HG03342 (cell line): ENCODE data around the gene PMEL.
"Not testable (repeated sequence)": the region's sequence is repeated elsewhere in the genome, so short reads cannot be mapped to it uniquely, and the experiment has no call there.

Source experiments
- ATAC-seq: cut with Tn5 transposase; IDR thresholded peaks from one replicate; pipeline ENCODE4 v1.9.1; 2021; ENCODE audit warnings: mild to moderate bottlenecking, moderate library complexity; ENCODE audit not compliant: unreplicated experiment

The PMEL gene

GRCh38 chr12:55983232-55983842 is 17.5 kb upstream of the PMEL start:
- ATAC-seq: no peak

- peak; percentile 88 for ATAC-seq
Measured at GRCh38 chr12:55982319-55982936, 16.6 kb upstream of the PMEL start.

GRCh38 chr12:55981882-55982281 is 16.0 kb upstream of the PMEL start:
- ATAC-seq: not testable (repeated sequence)

DNA sequence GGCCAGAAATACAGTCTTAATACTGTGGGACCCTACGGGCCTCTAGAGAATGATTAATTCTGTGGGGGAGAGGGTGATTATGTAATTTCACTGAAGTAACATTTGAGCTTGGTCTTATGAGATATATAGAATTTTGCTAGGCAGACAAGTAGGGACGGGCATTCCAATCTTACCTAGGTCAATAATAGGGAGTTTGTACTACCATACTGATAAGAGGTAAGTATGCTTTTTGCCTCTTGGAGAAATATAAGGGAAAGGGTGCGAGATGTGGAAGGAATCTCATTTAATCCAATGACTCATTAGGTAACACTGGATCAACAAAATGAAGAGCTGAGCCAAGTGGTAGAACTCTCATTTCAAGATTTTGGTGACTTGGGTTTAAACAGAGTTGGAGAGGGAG is 13.2 kb upstream of the PMEL start:
- no peak for ATAC-seq

GRCh38 chr12:55978393-55978792 is 12.6 kb upstream of the PMEL start:
- no peak for ATAC-seq

DNA sequence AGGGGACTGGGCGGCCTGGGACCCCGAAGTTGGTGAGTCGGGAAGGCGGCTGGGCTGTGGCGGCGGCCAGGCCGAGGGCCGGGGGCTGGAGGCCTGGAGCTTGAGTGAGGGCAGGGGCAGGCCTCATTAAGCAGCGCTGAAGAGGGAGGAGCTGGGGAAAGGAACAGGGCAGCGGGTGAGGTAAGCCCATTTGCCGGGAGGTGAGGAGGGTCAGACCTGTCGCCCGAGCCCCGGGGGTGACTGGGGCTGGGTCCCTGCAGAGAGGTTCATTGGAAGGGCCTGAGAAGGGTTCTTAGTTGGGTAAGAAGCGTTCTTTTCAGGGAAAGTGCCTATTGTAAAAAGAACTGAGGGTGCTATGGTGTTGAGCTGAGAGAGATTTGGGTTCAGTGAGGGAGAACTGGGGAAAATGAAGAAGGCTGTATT is 8.5 kb upstream of the PMEL start:
- peak; percentile 4 for ATAC-seq

GRCh38 chr12:55973599-55974307 is 7.9 kb upstream of the PMEL start, which contains the start of gene RAB5B:
RAB5B (plus strand) TSS chr12:55974078; CDS start chr12:55986961, 12,883 bp downstream.
- ATAC-seq: peak; percentile 91

DNA sequence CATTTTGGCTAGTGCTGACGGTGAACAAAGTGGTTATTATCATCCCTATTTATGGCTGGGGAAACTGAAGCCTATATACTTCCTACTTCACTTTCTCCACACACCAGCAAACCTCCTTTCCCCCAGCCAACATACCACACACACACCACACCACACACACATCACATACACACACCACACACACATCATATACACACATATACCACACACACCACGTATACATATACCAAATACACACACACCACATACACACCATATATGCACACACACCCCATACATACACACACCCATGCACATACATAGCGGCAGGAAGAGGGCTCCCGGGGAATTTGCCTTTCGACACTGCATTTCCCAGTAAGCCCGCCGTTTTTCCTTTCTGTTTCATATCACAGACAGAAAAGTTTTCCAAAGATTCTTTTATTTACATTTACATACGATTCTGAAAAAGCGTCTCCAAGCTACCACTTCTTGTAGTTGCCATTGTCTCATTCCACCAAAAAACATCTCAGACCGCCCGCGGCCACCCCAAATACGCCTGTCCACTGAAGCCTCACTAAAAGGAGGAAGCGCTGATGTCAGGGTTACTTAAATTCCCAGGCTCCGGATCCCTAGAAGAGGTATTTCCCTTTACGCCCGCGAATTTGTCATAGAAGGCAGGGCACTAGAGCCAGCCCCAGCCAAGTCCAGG is 7.2 kb upstream of the PMEL start:
- no peak for ATAC-seq

DNA sequence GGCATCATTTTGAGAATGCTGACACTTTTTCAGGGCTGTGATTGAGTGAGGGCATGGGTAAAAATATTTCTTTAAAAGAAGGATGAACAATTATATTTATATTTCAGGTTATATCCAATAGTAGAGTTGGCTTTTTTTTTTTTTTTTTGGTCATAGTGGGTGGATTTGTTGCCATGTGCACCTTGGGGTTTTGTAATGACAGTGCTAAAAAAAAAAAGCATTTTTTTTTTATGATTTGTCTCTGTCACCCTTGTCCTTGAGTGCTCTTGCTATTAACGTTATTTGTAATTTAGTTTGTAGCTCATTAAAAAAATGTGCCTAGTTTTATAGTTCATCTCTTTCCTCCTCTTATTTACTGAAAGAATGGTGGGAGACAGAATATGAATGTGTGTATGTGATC is 6.6 kb upstream of the PMEL start:
- no peak for ATAC-seq

DNA sequence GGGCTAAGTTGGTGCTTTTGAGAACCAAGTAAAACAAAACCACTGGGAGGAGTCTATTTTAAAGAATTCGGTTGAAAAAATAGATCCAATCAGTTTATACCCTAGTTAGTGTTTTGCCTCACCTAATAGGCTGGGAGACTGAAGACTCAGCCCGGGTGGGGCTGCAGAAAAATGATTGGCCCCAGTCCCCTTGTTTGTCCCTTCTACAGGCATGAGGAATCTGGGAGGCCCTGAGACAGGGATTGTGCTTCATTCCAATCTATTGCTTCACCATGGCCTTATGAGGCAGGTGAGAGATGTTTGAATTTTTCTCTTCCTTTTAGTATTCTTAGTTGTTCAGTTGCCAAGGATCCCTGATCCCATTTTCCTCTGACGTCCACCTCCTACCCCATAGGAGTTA is 6.2 kb upstream of the PMEL start:
- no peak for ATAC-seq

DNA sequence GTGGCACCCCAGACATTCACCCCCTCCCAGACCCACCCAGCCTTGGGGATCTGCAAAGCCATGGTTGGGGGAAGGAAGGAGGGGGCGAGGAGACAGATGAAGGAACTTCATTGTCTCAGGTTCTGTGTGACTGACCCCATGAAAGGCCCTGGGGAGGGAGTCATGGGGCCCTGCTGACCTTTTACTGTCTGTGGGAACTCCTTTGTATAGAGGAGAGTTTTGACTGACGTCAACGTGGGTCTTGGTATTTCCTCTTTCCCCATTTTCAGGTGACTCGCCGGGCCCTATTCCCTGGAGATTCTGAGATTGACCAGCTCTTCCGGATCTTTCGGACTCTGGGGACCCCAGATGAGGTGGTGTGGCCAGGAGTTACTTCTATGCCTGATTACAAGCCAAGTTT is 4.9 kb upstream of the PMEL start:
- ATAC-seq: no peak

DNA sequence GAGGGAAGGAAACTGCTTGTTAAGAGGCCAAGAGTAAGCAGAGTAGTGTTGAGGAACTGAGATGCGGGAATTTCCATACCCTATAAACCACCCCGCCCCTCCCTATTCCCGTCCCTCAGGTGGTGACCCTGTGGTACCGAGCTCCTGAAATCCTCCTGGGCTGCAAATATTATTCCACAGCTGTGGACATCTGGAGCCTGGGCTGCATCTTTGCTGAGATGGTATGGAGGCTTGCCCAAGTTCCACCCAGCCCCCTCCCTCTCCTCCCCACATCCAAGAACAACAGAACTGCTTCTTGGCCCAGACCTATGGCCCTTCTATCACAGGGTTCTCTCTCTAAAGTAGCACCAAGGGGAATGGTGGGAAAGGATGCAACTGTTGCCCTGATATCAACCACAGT is 3.5 kb upstream of the PMEL start:
- no peak for ATAC-seq

- peak; percentile 95 for ATAC-seq
Measured at GRCh38 chr12:55966408-55967281, 803 bp upstream of the PMEL start, which contains the start of gene CDK2. CDK2 (plus strand) TSS chr12:55966830; CDS start chr12:55967009, 179 bp downstream.

- no peak for ATAC-seq
Measured at GRCh38 chr12:55965240-55965639, 602 bp downstream of the PMEL start.

DNA sequence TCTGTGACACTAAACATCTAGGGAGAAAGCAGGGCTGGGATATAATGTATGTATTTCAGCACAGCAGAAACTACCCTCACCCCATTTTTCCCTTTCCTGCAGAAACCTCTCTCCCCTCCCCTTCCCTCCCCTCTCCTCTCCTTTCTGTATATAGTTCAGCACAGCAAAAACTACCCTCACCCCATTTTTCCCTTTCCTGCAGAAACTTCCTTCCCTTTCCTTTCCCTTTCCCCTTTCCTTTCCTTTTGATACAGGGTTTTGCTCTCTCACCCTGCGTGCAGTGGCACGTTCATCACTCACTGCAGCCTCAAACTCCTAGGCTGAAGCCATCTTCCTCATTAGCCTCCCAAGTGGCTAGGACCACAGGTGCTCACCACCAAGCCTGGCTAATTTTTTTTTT is 2.1 kb downstream of the PMEL start:
- no peak for ATAC-seq

DNA sequence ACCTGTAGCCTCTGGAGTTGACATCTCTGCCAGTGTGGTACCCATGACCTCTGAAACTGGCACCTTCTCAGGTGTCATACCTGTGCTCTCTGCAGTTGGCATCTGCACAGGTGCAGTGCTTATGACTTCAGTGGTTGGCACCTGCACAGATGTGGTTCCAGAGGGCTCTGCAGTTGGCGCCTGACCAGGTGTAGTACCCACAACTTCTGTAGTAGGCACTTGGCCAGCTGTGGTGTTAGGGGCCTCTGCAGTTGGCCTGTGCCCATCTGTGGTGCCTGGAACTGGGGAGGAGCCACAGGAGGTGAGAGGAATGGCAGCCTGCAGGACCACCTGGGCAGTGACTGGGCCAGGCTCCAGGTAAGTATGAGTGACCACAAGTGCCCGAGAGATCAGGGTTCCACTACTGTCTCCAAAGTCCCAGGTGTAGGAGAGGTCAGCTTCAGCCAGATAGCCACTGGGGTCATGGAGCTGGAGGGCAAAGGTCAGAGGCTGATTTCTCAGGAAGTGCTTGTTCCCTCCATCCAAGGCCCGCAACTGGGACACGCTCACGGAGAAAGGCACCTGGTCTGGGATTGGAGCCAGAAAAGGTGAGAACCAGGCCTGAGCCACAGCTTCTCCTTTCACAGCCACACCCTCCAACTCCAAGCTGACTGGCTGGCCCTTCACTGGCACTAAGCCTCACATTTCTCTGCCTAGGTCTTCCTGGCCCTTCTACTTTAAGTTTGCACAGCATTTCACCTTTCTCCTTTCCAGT is 8.6 kb downstream of the PMEL start:
- ATAC-seq: no peak

DNA sequence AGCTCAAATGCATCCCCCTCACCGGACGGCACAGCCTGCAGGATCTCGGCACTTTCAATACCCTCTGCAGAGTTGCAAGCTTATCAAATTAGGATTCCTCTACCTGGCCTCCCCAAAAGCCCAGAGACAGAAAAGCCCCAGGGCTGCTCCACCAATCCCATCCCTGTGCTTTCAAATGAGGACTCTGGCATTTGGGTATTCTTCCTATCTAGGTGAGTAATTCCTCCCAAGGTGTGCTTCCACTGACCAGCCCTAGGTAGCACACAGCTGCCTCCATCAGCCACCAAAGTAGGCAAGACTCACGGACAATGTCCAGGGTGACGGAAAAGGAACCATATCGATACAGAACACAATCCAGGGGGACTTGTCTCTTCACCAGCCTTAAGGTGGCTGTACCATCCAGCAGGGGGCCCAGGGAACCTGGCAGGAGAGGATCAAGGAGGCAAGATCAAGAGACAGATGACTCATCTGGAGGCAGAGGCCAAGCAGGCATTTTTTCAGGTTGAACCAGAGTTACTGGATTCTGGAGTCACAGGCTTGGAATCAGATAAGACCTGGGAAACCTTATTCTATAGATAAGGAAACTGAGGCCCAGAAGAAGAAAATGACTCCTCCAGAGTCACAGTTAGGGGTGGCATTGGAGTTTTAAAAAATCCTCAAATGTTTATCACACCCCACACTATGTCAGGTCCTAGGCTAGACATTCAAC is 9.9 kb downstream of the PMEL start:
- no peak for ATAC-seq

DNA sequence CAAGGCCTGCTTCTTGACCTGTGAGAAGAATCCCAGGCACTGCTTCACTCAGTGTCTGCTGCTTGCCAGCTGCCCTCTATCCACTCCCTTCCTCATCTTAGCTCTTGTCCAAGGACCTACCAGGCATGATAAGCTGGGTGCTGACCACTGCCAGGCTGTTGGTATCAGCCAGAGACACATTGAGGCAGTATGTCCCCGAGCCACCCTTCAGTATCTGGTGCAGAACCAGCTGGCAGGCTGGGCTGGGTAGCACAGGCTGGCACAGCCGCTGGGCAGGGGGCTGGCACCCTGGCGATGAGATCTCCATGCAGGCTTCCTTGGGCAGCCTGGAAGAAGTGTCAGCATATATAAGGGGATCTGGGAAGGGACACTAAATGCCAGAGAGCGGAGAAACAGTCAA is 10.5 kb downstream of the PMEL start:
- ATAC-seq: no peak

- no peak for ATAC-seq
Measured at GRCh38 chr12:55946553-55946952, 19.3 kb downstream of the PMEL start.
